GM12873 (cell line): Measurements from ENCODE around the gene ZDHHC1.

Source experiments
- TF ChIP-seq, protein P1 (sequence below): IDR thresholded peaks from 2 replicates; pipeline ENCODE4 v1.5.1; 2012; ENCODE audit warnings: low read depth, mild to moderate bottlenecking, moderate library complexity, low read length, control low read depth; ENCODE audit not compliant: insufficient read depth; ENCODE audit errors: missing control alignments

The ZDHHC1 gene

DNA sequence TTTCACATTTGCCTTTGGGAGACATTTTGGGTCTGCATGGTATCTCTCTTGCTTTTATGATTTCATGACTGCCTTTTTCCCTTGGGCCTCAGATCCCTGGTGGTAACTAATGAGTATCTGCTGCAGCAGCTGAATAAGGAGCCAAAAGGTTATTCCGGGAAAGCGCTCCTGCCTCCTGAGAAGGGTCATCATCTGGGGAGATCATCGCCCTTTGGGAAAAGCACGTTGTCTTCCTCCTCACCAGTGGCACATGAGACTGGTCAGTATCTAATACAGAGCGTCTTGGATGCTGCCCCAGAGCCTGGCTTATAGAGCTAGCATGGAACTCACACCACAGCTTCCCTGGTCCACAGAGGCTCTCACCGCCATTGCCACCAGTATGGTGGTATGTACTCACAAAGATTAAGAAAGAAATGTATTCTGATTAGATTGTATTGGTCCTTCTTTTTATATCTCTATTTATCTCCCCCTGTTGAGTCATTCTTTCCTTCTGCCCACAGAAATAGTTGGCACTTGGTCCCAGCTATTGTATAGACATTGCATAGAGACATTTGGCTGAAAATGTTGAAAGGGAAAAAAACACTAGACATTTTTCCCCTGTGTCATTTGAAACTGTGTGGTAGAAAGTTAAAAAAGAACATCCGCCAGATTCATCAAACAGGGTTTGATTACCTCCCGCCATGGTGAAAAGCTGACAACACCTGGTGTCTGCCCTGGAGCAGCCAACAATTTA, 31.3 kb downstream of the ZDHHC1 start:
- TF ChIP-seq, protein P1, sequence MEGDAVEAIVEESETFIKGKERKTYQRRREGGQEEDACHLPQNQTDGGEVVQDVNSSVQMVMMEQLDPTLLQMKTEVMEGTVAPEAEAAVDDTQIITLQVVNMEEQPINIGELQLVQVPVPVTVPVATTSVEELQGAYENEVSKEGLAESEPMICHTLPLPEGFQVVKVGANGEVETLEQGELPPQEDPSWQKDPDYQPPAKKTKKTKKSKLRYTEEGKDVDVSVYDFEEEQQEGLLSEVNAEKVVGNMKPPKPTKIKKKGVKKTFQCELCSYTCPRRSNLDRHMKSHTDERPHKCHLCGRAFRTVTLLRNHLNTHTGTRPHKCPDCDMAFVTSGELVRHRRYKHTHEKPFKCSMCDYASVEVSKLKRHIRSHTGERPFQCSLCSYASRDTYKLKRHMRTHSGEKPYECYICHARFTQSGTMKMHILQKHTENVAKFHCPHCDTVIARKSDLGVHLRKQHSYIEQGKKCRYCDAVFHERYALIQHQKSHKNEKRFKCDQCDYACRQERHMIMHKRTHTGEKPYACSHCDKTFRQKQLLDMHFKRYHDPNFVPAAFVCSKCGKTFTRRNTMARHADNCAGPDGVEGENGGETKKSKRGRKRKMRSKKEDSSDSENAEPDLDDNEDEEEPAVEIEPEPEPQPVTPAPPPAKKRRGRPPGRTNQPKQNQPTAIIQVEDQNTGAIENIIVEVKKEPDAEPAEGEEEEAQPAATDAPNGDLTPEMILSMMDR = no peak

DNA sequence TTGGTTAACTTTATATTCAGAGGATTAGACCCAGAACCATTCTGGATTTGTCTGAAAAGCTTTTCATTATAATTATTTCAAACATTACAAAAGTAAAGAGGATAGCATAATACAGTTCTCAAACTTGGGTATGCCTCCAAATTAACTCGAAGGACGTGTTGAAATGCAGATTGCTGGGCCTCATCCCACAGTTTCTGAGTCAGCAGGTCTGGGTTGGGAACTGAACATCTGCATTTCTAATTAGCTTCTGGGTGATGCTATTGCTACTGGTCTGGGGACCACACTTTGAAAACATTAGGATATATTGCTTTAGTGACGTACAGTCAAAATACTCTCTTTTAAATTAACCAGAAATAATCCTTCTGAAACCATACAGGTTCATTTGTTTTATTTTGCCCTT, 33.0 kb downstream of the ZDHHC1 start:
- TF ChIP-seq, protein P1 = no peak

DNA sequence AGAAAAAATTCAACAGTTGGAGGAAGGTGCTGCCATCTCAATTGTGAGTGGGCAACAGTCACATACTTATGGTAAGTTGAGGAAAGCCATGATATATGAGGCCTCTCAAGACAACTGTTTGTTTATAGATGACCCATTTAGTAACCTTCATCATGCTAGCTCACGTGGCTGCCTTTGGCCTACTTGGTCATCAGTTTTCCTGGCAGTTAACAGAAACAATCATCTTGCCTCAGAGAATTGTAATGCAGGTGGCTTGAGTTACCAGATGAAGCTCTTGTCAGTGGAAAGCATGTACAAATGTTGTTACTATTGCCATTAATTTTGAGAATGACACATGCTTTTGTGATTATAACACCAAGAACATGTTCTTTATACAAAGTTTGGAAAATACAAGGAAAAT, 37.6 kb downstream of the ZDHHC1 start:
- TF ChIP-seq, protein P1 = no peak

DNA sequence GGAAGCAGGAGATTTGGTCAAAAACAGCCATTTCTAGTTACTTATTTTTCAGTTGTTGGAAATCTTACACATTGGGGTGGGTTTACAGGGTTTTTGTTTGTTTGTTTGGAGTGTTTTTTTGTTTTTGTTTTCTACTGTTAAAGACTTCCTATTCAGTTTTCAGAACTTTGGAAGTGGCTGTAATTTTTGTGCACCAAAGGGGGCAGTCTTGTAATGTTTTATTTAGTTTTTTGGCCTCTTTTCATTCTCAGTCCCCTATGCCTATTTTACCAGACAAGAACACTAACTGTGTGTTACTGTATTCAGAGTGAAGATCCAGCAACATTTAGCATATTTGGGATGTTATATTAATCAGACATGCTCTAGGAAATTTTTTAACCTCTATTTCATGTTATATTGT, 43.6 kb downstream of the ZDHHC1 start:
- TF ChIP-seq, protein P1 = peak; percentile 23

DNA sequence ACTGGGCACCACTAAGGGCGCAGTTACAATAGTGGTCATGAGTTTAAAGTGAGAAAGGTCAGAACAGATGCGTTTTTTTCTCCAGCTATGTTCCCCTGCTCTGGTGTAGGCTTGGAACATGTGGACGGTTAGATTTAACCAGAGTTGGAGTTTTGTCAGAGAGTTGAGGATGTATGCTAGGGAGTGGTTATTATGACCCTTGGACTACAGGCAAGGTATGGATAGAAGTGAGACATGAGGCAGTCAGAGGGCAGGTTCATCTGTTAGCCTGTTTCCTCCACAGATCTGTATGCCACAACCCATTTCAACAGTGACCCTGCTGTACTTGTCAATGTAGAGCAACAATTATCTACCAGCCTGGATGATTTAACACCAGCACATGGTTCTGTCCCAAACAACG, 45.6 kb downstream of the ZDHHC1 start:
- TF ChIP-seq, protein P1 = no peak

DNA sequence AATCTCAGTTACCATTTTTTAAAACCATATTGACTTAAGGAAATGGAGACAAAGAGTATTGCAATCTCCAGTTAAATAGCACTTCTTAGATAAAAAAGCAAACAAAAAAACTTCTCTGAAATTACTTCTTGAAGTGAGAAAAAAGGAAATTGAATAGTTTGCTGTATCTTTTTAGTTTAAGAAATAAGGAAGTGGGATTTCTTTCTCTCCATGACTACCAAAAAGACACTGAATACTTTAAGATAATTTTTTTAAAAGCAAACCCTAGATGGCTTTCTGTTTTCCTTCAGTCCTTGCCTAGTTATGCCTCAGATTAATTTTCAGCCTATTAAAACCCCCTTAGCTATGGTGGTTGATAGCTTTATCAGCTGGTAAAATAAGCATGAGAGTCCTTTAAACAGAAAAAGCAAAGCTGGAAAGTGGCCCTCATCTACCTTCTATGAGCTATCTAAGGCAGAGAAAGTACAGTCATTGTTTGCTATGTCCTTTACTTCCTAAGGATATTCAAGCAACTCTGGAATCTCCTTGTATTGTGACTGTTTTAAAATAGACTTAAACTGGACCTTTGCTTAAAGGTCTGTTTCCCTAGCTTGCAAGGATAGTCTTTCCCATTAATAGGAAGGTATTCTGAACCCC, 51.6 kb downstream of the ZDHHC1 start:
- TF ChIP-seq, protein P1 = no peak

DNA sequence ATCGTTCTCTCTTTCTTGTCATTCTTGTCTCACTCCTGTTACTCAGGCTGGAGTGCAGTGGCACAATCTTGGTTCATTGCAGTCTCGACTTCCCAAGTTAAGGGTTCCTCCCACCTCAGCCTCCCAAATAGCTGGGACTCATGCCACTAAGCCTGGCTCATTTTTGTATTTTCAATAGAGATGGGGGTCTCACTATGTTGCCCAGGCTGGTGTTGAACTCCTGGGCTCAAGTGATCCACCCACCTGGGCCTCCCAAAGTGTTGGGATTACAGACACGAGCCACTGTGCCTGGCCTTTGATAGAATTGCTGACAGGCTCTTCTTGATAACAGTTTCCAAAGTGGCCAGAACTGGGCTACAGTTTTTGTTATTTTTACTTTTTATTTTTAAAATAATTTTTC, 55.2 kb downstream of the ZDHHC1 start:
- TF ChIP-seq, protein P1 = no peak
